Activated T-cell treated with anti-CD3 and anti-CD28 coated beads for 24 hours (primary cell): ENCODE measurements around the gene COL24A1.

Experiments used
- DNase-seq: peaks from one replicate; pipeline ENCODE4 v3.0.0-alpha.2; 2020; ENCODE audit warnings: low read depth

COL24A1 gene

GRCh38 chr1:85681087-85681486 is 475.5 kb downstream of the COL24A1 start:
- DNase-seq, result no peak
